H1 (cell line): ENCODE results near the gene ZYX. TPM values are rescaled to one million over a fixed set of nuclear protein-coding genes. Genes with fewer than 3 reads are reported as not detected.

Experiments used
- BACH1 ChIP-seq: IDR thresholded peaks from 2 replicates; pipeline ENCODE4 v1.6.1; 2012; ENCODE audit warnings: low read length, improper control_type of control experiment
- BRCA1 ChIP-seq: IDR thresholded peaks from 2 replicates; pipeline ENCODE4 v1.6.1; 2012; ENCODE audit warnings: low read depth, low read length, improper control_type of control experiment
- HDAC2 ChIP-seq, 2 experiments: fragments of 300-600 bp in 1 of 2; sonication (generic) in 1 of 2; IDR thresholded peaks; 2 replicates each; pipeline ENCODE4 v1.6.1; 2011 to 2012; ENCODE audit warnings: low read depth in 2 of 2, low read length in 2 of 2, mild to moderate bottlenecking in 2 of 2, moderate library complexity in 2 of 2, borderline replicate concordance in 1 of 2, inconsistent platforms in 1 of 2
- SIRT6 ChIP-seq: IDR thresholded peaks from one replicate; pipeline ENCODE4 v1.7.1; 2012; ENCODE audit warnings: low read length, inconsistent platforms
- TAF7 ChIP-seq: optimal IDR thresholded peaks from 2 replicates; pipeline ENCODE3; 2011; ENCODE audit warnings: low read depth, mild to moderate bottlenecking, inconsistent platforms, low read length, moderate library complexity, borderline replicate concordance
- YY1 ChIP-seq: IDR thresholded peaks from 2 replicates; pipeline ENCODE4 v1.6.1; 2011; ENCODE audit warnings: low read depth, mild to moderate bottlenecking, low read length
- polyA plus RNA-seq, 7 experiments: library from polyadenylated mRNA; depleted of rRNA in 3 of 7; stranded (reverse) in 5 of 7; unstranded in 2 of 7; fragments of >200 nt in 5 of 7; fragments of 200-250 nt in 2 of 7; gene quantifications; 1 replicate in 5 of 7; 2 replicates in 1 of 7; 4 replicates in 1 of 7; pipeline versions ENCODE4 v1.2.1 to v1.2.3, GENCODE V29; 2011 to 2013; ENCODE audit warnings: missing spikeins in 2 of 7, mixed read lengths in 2 of 7
- total RNA-seq: library from RNA; stranded (reverse); fragmentation: NEBNext Ultra II Directional; extraction: Animal tissue kit (Norgen Biotek cat#: 25700); gene quantifications from 2 replicates; pipeline ENCODE4 v1.2.1, GENCODE V29; 2021

The ZYX gene
- total and polyA plus RNA-seq, 2 of the 8 experiments (the other 6 are each of a cell fraction or from before 2014, with no cell fraction given), result 40.6 to 159 TPM

DNA sequence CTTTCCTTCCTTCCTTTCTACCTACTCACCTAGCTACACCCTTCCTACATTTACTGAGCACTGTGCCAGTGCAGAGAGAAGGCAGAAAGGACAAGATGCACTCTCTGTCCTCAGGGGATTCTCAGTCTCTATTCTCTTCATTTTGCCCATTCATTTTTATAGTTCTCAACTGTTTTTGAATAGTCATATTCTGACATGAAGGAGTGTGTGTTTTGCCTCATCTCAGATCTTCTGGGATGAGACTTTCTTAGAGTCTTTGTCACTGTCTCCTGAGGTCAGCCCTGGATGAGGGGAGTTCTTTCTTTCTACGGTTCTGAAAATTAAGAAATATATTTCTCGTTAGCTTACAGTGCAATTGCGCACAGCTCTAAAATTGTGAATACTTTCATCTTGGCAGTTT is 43.9 kb upstream of the ZYX start (continued):
- TF ChIP-seq TAF7, result no peak
- no peak for TF ChIP-seq SIRT6
- no peak for TF ChIP-seq BACH1
- no peak for TF ChIP-seq BRCA1
- TF ChIP-seq YY1, result no peak
- no peak for TF ChIP-seq HDAC2 (IDR thresholded peaks at IDR 0.05; ENCODE audit: borderline replicate concordance in 1 of 2, low read depth in 2 of 2, low read length in 2 of 2)
- TF ChIP-seq, all 59 proteins: peak for 0
